Natural killer cell (primary cell): ENCODE measurements around the gene COL19A1. TPM values are rescaled to one million over a fixed set of nuclear protein-coding genes. Genes with fewer than 3 reads are reported as not detected.

Source experiments
- ATAC-seq, 3 donors: fragments of 150-1000 bp in 2 of 3; fragments of 200-7000 bp in 1 of 3; cut with Tn5 transposase; 1 replicate in 1 of 3; 2 replicates in 2 of 3; pipeline ENCODE4 v1.10.0; 2021; ENCODE audit warnings: mild to moderate bottlenecking in 2 of 3, moderate library complexity in 2 of 3
- DNase-seq, 2 donors: peaks; one replicate each; pipeline versions ENCODE4 v3.0.0 to v3.0.0-alpha.2; 2013 to 2021; ENCODE audit warnings: mixed read lengths in 1 of 2
- H3K27ac ChIP-seq: one replicate; pipeline ENCODE4 v1.5.1; 2013; ENCODE audit warnings: mild to moderate bottlenecking, low read length
- H3K27me3 ChIP-seq: one replicate; pipeline ENCODE4 v1.6.1; 2013; ENCODE audit warnings: low read length; ENCODE audit not compliant: control insufficient read depth, insufficient read depth
- H3K36me3 ChIP-seq: one replicate; pipeline ENCODE4 v1.6.1; 2013; ENCODE audit warnings: low read length; ENCODE audit not compliant: control insufficient read depth, insufficient read depth
- H3K4me1 ChIP-seq: one replicate; pipeline ENCODE4 v1.6.1; 2013; ENCODE audit warnings: low read length; ENCODE audit not compliant: control insufficient read depth, insufficient read depth
- H3K4me3 ChIP-seq: one replicate; pipeline ENCODE4 v1.5.1; 2013; ENCODE audit warnings: low read length
- H3K9me3 ChIP-seq: one replicate; pipeline ENCODE4 v1.6.1; 2013; ENCODE audit warnings: low read length; ENCODE audit not compliant: control insufficient read depth, insufficient read depth
- H3K27ac Mint-ChIP-seq, 2 donors: one replicate each; pipeline ENCODE4 v1.8.0; 2022; ENCODE audit warnings: mild to moderate bottlenecking in 2 of 2, mixed read lengths in 2 of 2, moderate library complexity in 1 of 2
- H3K27me3 Mint-ChIP-seq, 2 donors: one replicate each; pipeline ENCODE4 v1.8.0; 2022; ENCODE audit warnings: low read depth in 2 of 2, mixed read lengths in 2 of 2
- H3K36me3 Mint-ChIP-seq: one replicate; pipeline ENCODE4 v1.8.0; 2022; ENCODE audit warnings: mixed read lengths
- H3K4me1 Mint-ChIP-seq, 2 donors: one replicate each; pipeline ENCODE4 v1.8.0; 2022; ENCODE audit warnings: mixed read lengths in 2 of 2
- H3K4me3 Mint-ChIP-seq: one replicate; pipeline ENCODE4 v1.8.0; 2022; ENCODE audit warnings: mild to moderate bottlenecking, moderate library complexity, mixed read lengths
- H3K9me3 Mint-ChIP-seq, 2 donors: one replicate each; pipeline ENCODE4 v1.8.0; 2022; ENCODE audit warnings: mixed read lengths in 2 of 2
- CTCF ChIP-seq: fragments of 200-600 bp; IDR thresholded peaks from one replicate; pipeline ENCODE4 v1.8.0; 2022; ENCODE audit warnings: antibody characterized with exemption
- WGBS: methylation state at CpG from one replicate; pipeline ENCODE4 v1.1.7; 2013; ENCODE audit warnings: missing lambda C conversion rate; ENCODE audit not compliant: insufficient coverage; 5-methylcytosine and 5-hydroxymethylcytosine counted together
- intact Hi-C: fragments of 100-400 bp; cut with micrococcal nuclease; formaldehyde crosslinking; loops from one replicate; pipeline ENCODE4 v1.14.2; 2022
- total RNA-seq, 4 donors: library from RNA; stranded (reverse); fragments of 120-200 nt in 1 of 4; gene quantifications; one replicate each; pipeline versions ENCODE4 v1.2.3 to v1.2.4, GENCODE V29; 2013 to 2022

The COL19A1 gene
- total RNA-seq, 3 donors from 2014 or later (not counting 1 experiment from before 2014, with no cell fraction given): 0.07 to 0.33 (median 0.18) TPM

GRCh38 chr6:70150521-70150920 lies 284.2 kb downstream of the COL19A1 start:
- Mint-ChIP-seq H3K4me1 (no peaks in the 10 kb centered on the region), H3K9me3 (no peaks in the 10 kb centered on the region), H3K27ac (no peak overlapping the region), H3K27me3 (no peaks in the 10 kb centered on the region), H3K4me3 (no peak overlapping the region), H3K36me3 (no peaks in the 10 kb centered on the region)
- 46% methylated on average over 3 of the region's 4 CpGs for WGBS
- no peaks in the 10 kb centered on the region for H3K9me3 ChIP-seq
- DNase-seq (no peak), ATAC-seq (no peak)
- H3K4me1 ChIP-seq: no peaks in the 10 kb centered on the region
- TF ChIP-seq CTCF: no peak
- H3K27me3 ChIP-seq: no peaks in the 10 kb centered on the region
- intact Hi-C loops: no loop called here
- no peak overlapping the region for H3K27ac ChIP-seq
- no peak overlapping the region for H3K4me3 ChIP-seq
- no peaks in the 10 kb centered on the region for H3K36me3 ChIP-seq

- Histone ChIP-seq H3K27me3 (no peaks in the 10 kb centered on the region), H3K27ac (no peak overlapping the region), H3K9me3 (no peaks in the 10 kb centered on the region), H3K4me3 (no peak overlapping the region), H3K4me1 (no peaks in the 10 kb centered on the region), H3K36me3 (no peaks in the 10 kb centered on the region)
- Mint-ChIP-seq H3K9me3 (no peaks in the 10 kb centered on the region), H3K27ac (no peak overlapping the region), H3K4me1 (no peaks in the 10 kb centered on the region), H3K27me3 (no peaks in the 10 kb centered on the region), H3K4me3 (no peak overlapping the region), H3K36me3 (no peaks in the 10 kb centered on the region)
- ATAC-seq (no peak), DNase-seq (no peak)
- no peak for TF ChIP-seq CTCF
- intact Hi-C loops: no loop called here
- WGBS: 88% methylated on average over 1 of the region's 2 CpGs
Observed at GRCh38 chr6:70151616-70152015, 285.3 kb downstream of the COL19A1 start.

- H3K4me1 Mint-ChIP-seq: no peaks in the 10 kb centered on the region
- no peak overlapping the region for H3K27ac ChIP-seq
- WGBS: 79% methylated on average over 5 of the region's 6 CpGs
- no peaks in the 10 kb centered on the region for H3K9me3 ChIP-seq
- no peaks in the 10 kb centered on the region for H3K36me3 Mint-ChIP-seq
- no peak overlapping the region for H3K4me3 ChIP-seq
- H3K9me3 Mint-ChIP-seq: no peaks in the 10 kb centered on the region
- no peaks in the 10 kb centered on the region for H3K27me3 Mint-ChIP-seq
- no peaks in the 10 kb centered on the region for H3K36me3 ChIP-seq
- no peak for DNase-seq
- no peak overlapping the region for H3K27ac Mint-ChIP-seq
- intact Hi-C loops: no loop called here
- no peak for ATAC-seq
- H3K4me1 ChIP-seq: no peaks in the 10 kb centered on the region
- no peak overlapping the region for H3K4me3 Mint-ChIP-seq
- no peaks in the 10 kb centered on the region for H3K27me3 ChIP-seq
- no peak for TF ChIP-seq CTCF
Observed at GRCh38 chr6:70152786-70153185, 286.4 kb downstream of the COL19A1 start.

GRCh38 chr6:70157086-70157485 lies 290.7 kb downstream of the COL19A1 start:
- DNase-seq: no peak
- Histone ChIP-seq H3K4me3 (no peak overlapping the region), H3K27ac (no peak overlapping the region), H3K36me3 (no peaks in the 10 kb centered on the region), H3K27me3 (no peaks in the 10 kb centered on the region), H3K9me3 (no peaks in the 10 kb centered on the region), H3K4me1 (no peaks in the 10 kb centered on the region)
- intact Hi-C loops: no loop called here
- H3K27ac Mint-ChIP-seq: no peak overlapping the region
- H3K36me3 Mint-ChIP-seq: no peaks in the 10 kb centered on the region
- no peak for TF ChIP-seq CTCF
- H3K4me1 Mint-ChIP-seq: no peaks in the 10 kb centered on the region
- no peaks in the 10 kb centered on the region for H3K9me3 Mint-ChIP-seq
- 86% methylated on average over 1 of the region's 1 CpG for WGBS
- ATAC-seq: no peak
- H3K27me3 Mint-ChIP-seq: no peaks in the 10 kb centered on the region
- H3K4me3 Mint-ChIP-seq: no peak overlapping the region
